Effector memory CD8-positive, alpha-beta T cell (primary cell): Measurements from ENCODE around the gene EEF1AKMT4.
A peak's percentile ranks its signal among the peaks of the same experiment; 100 is the strongest.

Source experiments
- ATAC-seq: fragments of 150-1000 bp; cut with Tn5 transposase; replicated peaks from 2 replicates; pipeline ENCODE4 v1.10.0; 2021; ENCODE audit warnings: mild to moderate bottlenecking, moderate library complexity
- DNase-seq, 3 experiments: peaks; one replicate each; pipeline ENCODE4 v3.0.0; 2021
- H3K27ac Mint-ChIP-seq, 2 donors: one replicate each; pipeline ENCODE4 v1.8.0; 2022; ENCODE audit warnings: mild to moderate bottlenecking in 2 of 2, mixed read lengths in 2 of 2, moderate library complexity in 2 of 2
- H3K27me3 Mint-ChIP-seq, 2 donors: one replicate each; pipeline ENCODE4 v1.8.0; 2022; ENCODE audit warnings: mixed read lengths in 2 of 2
- H3K36me3 Mint-ChIP-seq: one replicate; pipeline ENCODE4 v1.8.0; 2022; ENCODE audit warnings: mild to moderate bottlenecking, moderate library complexity, mixed read lengths; ENCODE audit not compliant: insufficient read depth
- H3K4me1 Mint-ChIP-seq, 2 donors: one replicate each; pipeline ENCODE4 v1.8.0; 2022; ENCODE audit warnings: low read depth in 2 of 2, mixed read lengths in 2 of 2
- H3K4me3 Mint-ChIP-seq, 2 donors: one replicate each; pipeline ENCODE4 v1.8.0; 2022; ENCODE audit warnings: mild to moderate bottlenecking in 2 of 2, mixed read lengths in 2 of 2, moderate library complexity in 2 of 2
- H3K9me3 Mint-ChIP-seq, 2 donors: one replicate each; pipeline ENCODE4 v1.8.0; 2022; ENCODE audit warnings: mixed read lengths in 2 of 2

The EEF1AKMT4 gene

DNA sequence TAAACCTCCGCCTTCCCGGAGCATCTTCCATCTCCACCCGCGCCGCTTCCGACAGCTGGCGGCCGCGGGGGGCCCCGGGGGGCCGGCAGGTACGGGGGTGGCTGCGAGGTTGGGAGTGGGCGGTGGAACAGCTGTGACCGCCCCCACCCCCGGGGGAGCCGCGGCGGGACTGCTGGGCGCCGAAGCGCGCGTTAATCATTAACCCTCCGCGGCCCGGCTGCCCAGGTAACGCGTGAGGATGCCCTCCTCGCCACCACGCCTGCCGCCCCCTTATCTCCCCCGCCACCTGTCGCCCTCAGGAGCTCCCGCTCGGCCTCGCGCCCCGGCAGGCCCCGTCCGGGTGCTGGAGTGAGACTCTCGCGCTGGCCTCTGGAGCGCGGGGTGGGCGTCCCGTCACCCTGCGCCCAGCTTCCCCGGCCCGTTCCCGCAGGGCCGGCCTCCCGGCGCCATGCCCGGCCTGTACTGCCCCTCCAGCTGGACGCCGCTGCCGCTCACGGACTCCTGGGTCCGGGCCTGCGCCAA lies 19.3 kb upstream of the EEF1AKMT4 start:
- no peaks in the 10 kb centered on the region for H3K9me3 Mint-ChIP-seq
- H3K4me1 Mint-ChIP-seq, result peaks cover 10% of the 10 kb centered on the region in 2 donors
- peaks cover 56 to 74% of the 10 kb centered on the region in 2 donors for H3K27me3 Mint-ChIP-seq
- no peak for ATAC-seq
- H3K4me3 Mint-ChIP-seq, result peak overlapping the region; percentile 54 to 89
- peaks cover 3% of the 10 kb centered on the region for H3K36me3 Mint-ChIP-seq
- no peak overlapping the region for H3K27ac Mint-ChIP-seq
- no peak for DNase-seq

GRCh38 chr3:184230603-184231528 lies 18.6 kb upstream of the EEF1AKMT4 start:
- Mint-ChIP-seq H3K27ac (no peak overlapping the region), H3K36me3 (peaks cover 3% of the 10 kb centered on the region), H3K4me3 (peak overlapping the region; percentile 56 to 63), H3K9me3 (no peaks in the 10 kb centered on the region), H3K4me1 (peaks cover 10% of the 10 kb centered on the region in 2 donors), H3K27me3 (peaks cover 49 to 67% of the 10 kb centered on the region in 2 donors)
- ATAC-seq, result no peak
- no peak for DNase-seq

- Mint-ChIP-seq H3K27ac (no peak overlapping the region), H3K4me1 (peaks cover 10% of the 10 kb centered on the region in 2 donors), H3K27me3 (peaks cover 42 to 65% of the 10 kb centered on the region in 2 donors), H3K36me3 (peaks cover 3% of the 10 kb centered on the region), H3K4me3 (peak overlapping the region; percentile 56 to 63), H3K9me3 (no peaks in the 10 kb centered on the region)
- ATAC-seq (no peak), DNase-seq (no peak)
Measured at GRCh38 chr3:184231671-184232070, 17.8 kb upstream of the EEF1AKMT4 start.

DNA sequence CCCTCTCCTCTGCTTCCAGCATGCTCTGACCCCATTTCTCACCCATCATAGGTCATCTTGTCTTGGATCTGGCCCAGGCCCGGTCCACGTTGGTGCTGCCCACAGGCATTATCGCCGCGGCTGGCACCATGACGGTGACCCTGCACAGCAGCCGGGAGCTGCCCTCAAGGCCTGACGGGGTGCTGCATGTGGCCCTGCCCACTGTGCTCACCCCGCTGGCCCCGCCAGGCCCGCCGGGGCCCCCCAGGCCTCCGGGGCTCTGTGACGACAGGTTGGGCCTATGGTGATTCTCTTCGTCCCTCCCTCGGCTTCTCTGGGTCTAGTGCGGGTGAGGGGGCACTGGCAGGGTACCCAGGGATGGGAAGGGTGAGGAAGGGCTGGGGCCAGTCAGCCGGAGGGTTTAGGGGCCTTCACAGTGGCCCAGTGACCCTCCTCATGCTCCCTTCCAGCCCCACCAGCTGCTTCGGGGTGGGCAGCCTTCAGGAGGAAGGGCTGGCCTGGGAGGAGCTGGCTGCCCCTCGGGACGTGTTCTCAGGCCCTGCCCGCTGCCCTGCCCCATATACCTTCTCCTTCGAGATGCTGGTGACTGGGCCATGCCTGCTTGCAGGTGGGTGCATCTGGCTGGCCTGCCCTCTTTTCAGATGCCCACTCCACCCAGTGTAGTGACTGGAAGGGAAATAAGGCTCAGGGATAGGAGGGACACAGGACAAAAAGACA lies 16.2 kb upstream of the EEF1AKMT4 start:
- DNase-seq (no peak), ATAC-seq (no peak)
- Mint-ChIP-seq H3K4me1 (peaks cover 8 to 10% of the 10 kb centered on the region in 2 donors), H3K36me3 (peaks cover 3% of the 10 kb centered on the region), H3K9me3 (no peaks in the 10 kb centered on the region), H3K27ac (no peak overlapping the region), H3K27me3 (peaks cover 31 to 51% of the 10 kb centered on the region in 2 donors), H3K4me3 (no peak overlapping the region)

GRCh38 chr3:184234224-184234623 lies 15.2 kb upstream of the EEF1AKMT4 start:
- H3K36me3 Mint-ChIP-seq, result peaks cover 3% of the 10 kb centered on the region
- DNase-seq (no peak), ATAC-seq (no peak)
- H3K4me1 Mint-ChIP-seq, result peaks cover 3 to 7% of the 10 kb centered on the region in 2 donors
- H3K27ac Mint-ChIP-seq, result no peak overlapping the region
- no peaks in the 10 kb centered on the region for H3K9me3 Mint-ChIP-seq
- no peak overlapping the region for H3K4me3 Mint-ChIP-seq
- peaks cover 24 to 42% of the 10 kb centered on the region in 2 donors for H3K27me3 Mint-ChIP-seq

GRCh38 chr3:184234671-184235380 lies 14.6 kb upstream of the EEF1AKMT4 start:
- Mint-ChIP-seq H3K9me3 (no peaks in the 10 kb centered on the region), H3K27me3 (peaks cover 24 to 41% of the 10 kb centered on the region in 2 donors), H3K27ac (no peak overlapping the region), H3K36me3 (peaks cover 3% of the 10 kb centered on the region), H3K4me3 (no peak overlapping the region), H3K4me1 (peaks cover 3 to 7% of the 10 kb centered on the region in 2 donors)
- DNase-seq (no peak), ATAC-seq (no peak)

DNA sequence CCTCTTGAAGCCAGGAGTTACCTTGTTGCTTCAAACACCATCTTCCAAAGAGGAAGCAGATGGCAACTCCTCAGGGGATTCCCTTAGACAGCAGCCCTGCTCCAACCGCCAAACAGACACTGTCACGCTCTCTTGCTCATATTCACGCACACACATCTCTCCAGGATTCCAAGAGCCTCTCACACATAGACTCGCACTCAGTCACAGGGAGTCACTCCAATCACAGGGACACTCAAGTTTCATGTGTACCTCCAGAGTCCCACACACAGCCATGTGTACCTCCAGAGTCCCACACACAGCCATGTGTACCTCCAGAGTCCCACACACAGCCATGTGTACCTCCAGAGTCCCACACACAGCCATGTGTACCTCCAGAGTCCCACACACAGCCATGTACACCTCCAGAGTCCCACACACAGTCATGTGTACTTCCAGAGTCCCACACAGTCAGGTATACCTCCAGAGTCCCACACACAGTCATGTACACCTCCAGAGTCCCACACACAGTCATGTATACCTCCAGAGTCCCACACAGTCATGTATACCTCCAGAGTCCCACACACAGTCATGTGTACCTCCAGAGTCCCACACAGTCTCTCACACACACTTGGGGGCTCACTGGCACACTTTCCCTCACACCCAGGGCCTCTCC lies 14.0 kb upstream of the EEF1AKMT4 start:
- no peaks in the 10 kb centered on the region for H3K9me3 Mint-ChIP-seq
- no peak for ATAC-seq
- H3K36me3 Mint-ChIP-seq, result peaks cover 3% of the 10 kb centered on the region
- H3K4me3 Mint-ChIP-seq, result no peak overlapping the region
- H3K4me1 Mint-ChIP-seq, result peaks cover 3 to 7% of the 10 kb centered on the region in 2 donors
- no peak overlapping the region for H3K27ac Mint-ChIP-seq
- peaks cover 24 to 41% of the 10 kb centered on the region in 2 donors for H3K27me3 Mint-ChIP-seq
- no peak for DNase-seq

- peaks cover 22 to 36% of the 10 kb centered on the region in 2 donors for H3K27me3 Mint-ChIP-seq
- H3K27ac Mint-ChIP-seq, result no peak overlapping the region
- ATAC-seq, result no peak
- peaks cover 6% of the 10 kb centered on the region for H3K36me3 Mint-ChIP-seq
- no peak overlapping the region for H3K4me3 Mint-ChIP-seq
- H3K9me3 Mint-ChIP-seq, result no peaks in the 10 kb centered on the region
- DNase-seq, result no peak
- peaks cover 1 to 4% of the 10 kb centered on the region in 2 donors for H3K4me1 Mint-ChIP-seq
Measured at GRCh38 chr3:184236033-184236410, 13.4 kb upstream of the EEF1AKMT4 start.

- Mint-ChIP-seq H3K27ac (no peak overlapping the region), H3K4me1 (no peaks in the 10 kb centered on the region), H3K36me3 (peaks cover 3% of the 10 kb centered on the region), H3K27me3 (peaks cover 15 to 29% of the 10 kb centered on the region in 2 donors), H3K9me3 (no peaks in the 10 kb centered on the region), H3K4me3 (no peak overlapping the region)
- DNase-seq (no peak), ATAC-seq (no peak)
Measured at GRCh38 chr3:184236636-184237035, 12.8 kb upstream of the EEF1AKMT4 start.

DNA sequence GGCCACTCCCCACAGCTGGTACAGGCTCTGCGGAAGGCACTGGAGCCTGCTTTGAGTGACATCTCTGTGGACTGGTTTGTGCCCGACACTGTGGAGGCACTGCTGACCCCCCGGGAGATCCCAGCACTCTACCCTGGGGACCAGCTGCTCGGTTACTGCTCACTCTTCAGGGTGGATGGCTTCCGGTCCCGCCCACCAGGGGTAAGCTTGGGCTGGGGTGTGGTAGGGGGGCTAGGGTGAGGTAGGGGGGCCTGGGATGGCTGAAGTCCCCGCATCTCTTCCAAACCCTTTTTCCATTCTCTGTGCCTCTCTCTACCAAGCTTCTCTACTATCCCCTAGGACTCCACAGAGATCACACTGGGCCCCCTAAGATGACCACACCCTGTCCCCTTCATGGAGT lies 12.3 kb upstream of the EEF1AKMT4 start:
- H3K9me3 Mint-ChIP-seq, result no peaks in the 10 kb centered on the region
- no peak overlapping the region for H3K27ac Mint-ChIP-seq
- H3K27me3 Mint-ChIP-seq, result peaks cover 10 to 24% of the 10 kb centered on the region in 2 donors
- no peaks in the 10 kb centered on the region for H3K4me1 Mint-ChIP-seq
- ATAC-seq, result no peak
- no peak overlapping the region for H3K4me3 Mint-ChIP-seq
- peaks cover 3% of the 10 kb centered on the region for H3K36me3 Mint-ChIP-seq
- DNase-seq, result no peak

GRCh38 chr3:184237807-184238206 lies 11.7 kb upstream of the EEF1AKMT4 start:
- Mint-ChIP-seq H3K9me3 (no peaks in the 10 kb centered on the region), H3K36me3 (peaks cover 7% of the 10 kb centered on the region), H3K27me3 (peaks cover 4 to 18% of the 10 kb centered on the region in 2 donors), H3K4me1 (no peaks in the 10 kb centered on the region), H3K4me3 (no peak overlapping the region), H3K27ac (no peak overlapping the region)
- ATAC-seq (no peak), DNase-seq (no peak)

GRCh38 chr3:184238246-184238818 lies 11.1 kb upstream of the EEF1AKMT4 start:
- no peaks in the 10 kb centered on the region for H3K9me3 Mint-ChIP-seq
- ATAC-seq (no peak), DNase-seq (no peak)
- peaks cover 0 to 12% of the 10 kb centered on the region in 2 donors for H3K27me3 Mint-ChIP-seq
- H3K27ac Mint-ChIP-seq, result no peak overlapping the region
- no peak overlapping the region for H3K4me3 Mint-ChIP-seq
- no peaks in the 10 kb centered on the region for H3K4me1 Mint-ChIP-seq
- peaks cover 9% of the 10 kb centered on the region for H3K36me3 Mint-ChIP-seq
